Smooth muscle cell of the pulmonary artery (primary cell): ENCODE measurements around the gene PRMT3. TPM values are rescaled to one million over a fixed set of nuclear protein-coding genes. Genes with fewer than 3 reads are reported as not detected.

Source experiments
- total RNA-seq: library from RNA; depleted of rRNA; stranded (reverse); fragments of >200 nt; gene quantifications from 2 replicates; pipeline ENCODE4 v1.2.3, GENCODE V29; 2014

The PRMT3 gene
- 13.4 and 17.5 TPM in 2 replicates for total RNA-seq

GRCh38 chr11:20387261-20388095 lies at the start of gene PRMT3:
PRMT3 (plus strand) TSS chr11:20387716; CDS start chr11:20387747, 31 bp downstream.

GRCh38 chr11:20363500-20364340 lies 23.8 kb upstream of the PRMT3 start, which contains the start of gene HTATIP2:
HTATIP2 (plus strand) TSS chr11:20363714; CDS start chr11:20364238, 524 bp downstream.

Other genes with a start within 250 kb of the PRMT3 start
- not detected in 2 replicates for gene DBX1, start 227.2 kb upstream of the PRMT3 start, total RNA-seq
- gene HTATIP2, start 24.0 kb upstream of the PRMT3 start, total RNA-seq, result 36.2 and 44.8 TPM in 2 replicates
- gene SLC6A5, start 211.9 kb downstream of the PRMT3 start, total RNA-seq, result not detected in 2 replicates